ENCODE results near the gene HNRNPM.

DNA sequence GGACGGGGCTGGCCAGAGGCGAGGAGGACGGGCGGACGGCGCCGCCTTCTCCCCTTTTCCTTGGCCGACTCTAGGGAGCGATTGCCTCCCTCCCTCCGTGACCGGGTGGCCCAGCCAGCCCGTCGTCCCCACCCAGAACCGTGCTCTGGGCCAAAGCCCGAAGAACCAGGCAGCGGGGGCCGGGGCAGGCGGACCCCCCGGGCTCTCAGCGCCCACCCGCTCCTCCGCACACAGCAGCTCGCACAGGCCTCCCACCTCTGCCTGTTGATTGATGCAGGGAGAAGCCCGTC is 41.0 kb upstream of the HNRNPM start:
- TF ChIP-seq, protein P1, sequence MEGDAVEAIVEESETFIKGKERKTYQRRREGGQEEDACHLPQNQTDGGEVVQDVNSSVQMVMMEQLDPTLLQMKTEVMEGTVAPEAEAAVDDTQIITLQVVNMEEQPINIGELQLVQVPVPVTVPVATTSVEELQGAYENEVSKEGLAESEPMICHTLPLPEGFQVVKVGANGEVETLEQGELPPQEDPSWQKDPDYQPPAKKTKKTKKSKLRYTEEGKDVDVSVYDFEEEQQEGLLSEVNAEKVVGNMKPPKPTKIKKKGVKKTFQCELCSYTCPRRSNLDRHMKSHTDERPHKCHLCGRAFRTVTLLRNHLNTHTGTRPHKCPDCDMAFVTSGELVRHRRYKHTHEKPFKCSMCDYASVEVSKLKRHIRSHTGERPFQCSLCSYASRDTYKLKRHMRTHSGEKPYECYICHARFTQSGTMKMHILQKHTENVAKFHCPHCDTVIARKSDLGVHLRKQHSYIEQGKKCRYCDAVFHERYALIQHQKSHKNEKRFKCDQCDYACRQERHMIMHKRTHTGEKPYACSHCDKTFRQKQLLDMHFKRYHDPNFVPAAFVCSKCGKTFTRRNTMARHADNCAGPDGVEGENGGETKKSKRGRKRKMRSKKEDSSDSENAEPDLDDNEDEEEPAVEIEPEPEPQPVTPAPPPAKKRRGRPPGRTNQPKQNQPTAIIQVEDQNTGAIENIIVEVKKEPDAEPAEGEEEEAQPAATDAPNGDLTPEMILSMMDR (conservative IDR thresholded peaks at IDR 0.05; ENCODE audit: low read length) = no peak
- no peak for TF ChIP-seq EZH2phosphoT487 (IDR thresholded peaks at IDR 0.05; ENCODE audit: borderline replicate concordance, low read depth, low read length)
